ENCODE data around the gene LRMDA. TPM values are rescaled to one million over a fixed set of nuclear protein-coding genes. Genes with fewer than 3 reads are reported as not detected.

LRMDA gene
- total and polyA plus RNA-seq, 2 of the 13 experiments (the other 11 are each of a cell fraction or from before 2014, with no cell fraction given), result 13.4 to 22.0 TPM

- TF ChIP-seq HNRNPUL1 (IDR thresholded peaks at IDR 0.05; ENCODE audit: low read depth, low read length) (no peak), ZNF740 (CRISPR knock-in tag; IDR thresholded peaks at IDR 0.05) (no peak), PBX2 (CRISPR knock-in tag; IDR thresholded peaks at IDR 0.05) (no peak), ZNF891 (CRISPR knock-in tag; IDR thresholded peaks at IDR 0.05) (no peak), CAMTA2 (CRISPR knock-in tag; IDR thresholded peaks at IDR 0.05; ENCODE audit: borderline replicate concordance) (no peak), ZSCAN20 (CRISPR knock-in tag; IDR thresholded peaks at IDR 0.05; ENCODE audit: borderline replicate concordance) (no peak), KDM3A (CRISPR knock-in tag; IDR thresholded peaks at IDR 0.05; ENCODE audit: low read depth) (no peak), TERF1 (CRISPR knock-in tag; IDR thresholded peaks at IDR 0.05) (no peak), SIN3B (IDR thresholded peaks at IDR 0.05; ENCODE audit: low read length) (no peak), SMAD9 (CRISPR knock-in tag; IDR thresholded peaks at IDR 0.05) (no peak), ZBTB21 (CRISPR knock-in tag; IDR thresholded peaks at IDR 0.05) (no peak), TAF15 (IDR thresholded peaks at IDR 0.05; ENCODE audit: low read depth, low read length, poor library complexity, severe bottlenecking) (no peak), EHMT2 (IDR thresholded peaks at IDR 0.05; ENCODE audit: borderline replicate concordance, low read depth, low read length) (peak; percentile 77; the same call in 1 of the 2 replicates), CEBPZ (IDR thresholded peaks at IDR 0.05; ENCODE audit: low read length) (no peak), TEAD2 (CRISPR knock-in tag; IDR thresholded peaks at IDR 0.05) (no peak), ZNF350 (CRISPR knock-in tag; IDR thresholded peaks at IDR 0.05; ENCODE audit: borderline replicate concordance, low read depth) (peak; percentile 65; the same call in 1 of the 2 replicates), GATA4 (IDR thresholded peaks at IDR 0.05; ENCODE audit: borderline replicate concordance, low read depth) (peak; percentile 88; the same call in 1 of the 2 replicates), TRAFD1 (CRISPR knock-in tag; IDR thresholded peaks at IDR 0.05; ENCODE audit: borderline replicate concordance) (no peak), AFF4 (CRISPR knock-in tag; IDR thresholded peaks at IDR 0.05) (no peak)
Observed at GRCh38 chr10:75755528-75755927, 324.1 kb downstream of the LRMDA start (continued).

All from HepG2 (cell line).